SU-DHL-6 (cell line): Measurements from ENCODE around the gene PADI2.

Source experiments
- H2AFZ ChIP-seq: fragments of 200-600 bp; sonication (generic); 2 replicates; pipeline ENCODE4 v1.6.1; 2014; ENCODE audit warnings: low read depth, mild to moderate bottlenecking, moderate library complexity, mixed read lengths, antibody characterized with exemption, low read length; ENCODE audit not compliant: severe bottlenecking
- H3F3A ChIP-seq: fragments of 200-600 bp; shearing (Covaris generic); 2 replicates; pipeline ENCODE4 v1.6.0; 2016; ENCODE audit warnings: antibody characterized with exemption, mild to moderate bottlenecking; ENCODE audit not compliant: insufficient read depth
- H3K27ac ChIP-seq: fragments of 200-600 bp; sonication (generic); 2 replicates; pipeline ENCODE4 v1.5.1; 2016; ENCODE audit warnings: low read depth, mild to moderate bottlenecking, low read length, moderate library complexity, mixed read lengths
- H3K27me3 ChIP-seq: fragments of 200-600 bp; sonication (generic), shearing (Covaris generic); 2 replicates; pipeline ENCODE4 v1.6.0; 2014; ENCODE audit warnings: mild to moderate bottlenecking, low read length
- H3K36me3 ChIP-seq: fragments of 200-600 bp; sonication (generic); 2 replicates; pipeline ENCODE4 v1.6.1; 2014; ENCODE audit warnings: mild to moderate bottlenecking, low read length, mixed read lengths
- H3K4me2 ChIP-seq: fragments of 300-600, 200-600 bp; shearing (Covaris generic), sonication (generic); 2 replicates; pipeline ENCODE4 v1.6.0; 2014; ENCODE audit warnings: low read length, low read depth, mild to moderate bottlenecking; ENCODE audit not compliant: poor library complexity, severe bottlenecking
- H3K4me3 ChIP-seq: fragments of 200-600 bp; sonication (generic); 2 replicates; pipeline ENCODE4 v1.5.1; 2014; ENCODE audit warnings: antibody characterized with exemption, low read length, mild to moderate bottlenecking, mixed read lengths; ENCODE audit not compliant: insufficient read depth, poor library complexity, severe bottlenecking
- H3K79me2 ChIP-seq: fragments of 200-600 bp; sonication (generic); 2 replicates; pipeline ENCODE4 v1.6.1; 2014; ENCODE audit warnings: mild to moderate bottlenecking, low read length, moderate library complexity; ENCODE audit not compliant: insufficient read depth
- H3K9ac ChIP-seq: fragments of 200-600 bp; sonication (generic); 2 replicates; pipeline ENCODE4 v1.7.0; 2014; ENCODE audit warnings: mild to moderate bottlenecking, low read length
- H3K9me2 ChIP-seq: fragments of 200-600 bp; sonication (generic); replicated peaks from 2 replicates; pipeline ENCODE4 v1.6.1; 2014; ENCODE audit warnings: low read length; ENCODE audit not compliant: insufficient read depth
- H3K9me3 ChIP-seq: fragments of 200-600 bp; sonication (generic); 2 replicates; pipeline ENCODE4 v1.6.1; 2014; ENCODE audit warnings: low read length, mixed read lengths; ENCODE audit not compliant: insufficient read depth
- H4K20me1 ChIP-seq: fragments of 200-600 bp; sonication (generic); 2 replicates; pipeline ENCODE4 v1.6.1; 2014; ENCODE audit warnings: low read depth, mild to moderate bottlenecking, antibody characterized with exemption, low read length, moderate library complexity, mixed read lengths
- EZH2phosphoT487 ChIP-seq: fragments of 200-600 bp; sonication (generic), shearing (Covaris generic); conservative IDR thresholded peaks from 2 replicates; pipeline ENCODE4 v1.6.1; 2018; ENCODE audit warnings: mild to moderate bottlenecking, antibody characterized with exemption, low read length, moderate library complexity, mixed read lengths
- TF ChIP-seq, protein P1 (sequence below): fragments of 200-600 bp; sonication (generic); IDR thresholded peaks from one replicate; pipeline ENCODE4 v1.5.1; 2017; ENCODE audit warnings: antibody characterized with exemption, mild to moderate bottlenecking, low read length, moderate library complexity; ENCODE audit not compliant: insufficient read depth, poor library complexity, severe bottlenecking

The PADI2 gene

DNA sequence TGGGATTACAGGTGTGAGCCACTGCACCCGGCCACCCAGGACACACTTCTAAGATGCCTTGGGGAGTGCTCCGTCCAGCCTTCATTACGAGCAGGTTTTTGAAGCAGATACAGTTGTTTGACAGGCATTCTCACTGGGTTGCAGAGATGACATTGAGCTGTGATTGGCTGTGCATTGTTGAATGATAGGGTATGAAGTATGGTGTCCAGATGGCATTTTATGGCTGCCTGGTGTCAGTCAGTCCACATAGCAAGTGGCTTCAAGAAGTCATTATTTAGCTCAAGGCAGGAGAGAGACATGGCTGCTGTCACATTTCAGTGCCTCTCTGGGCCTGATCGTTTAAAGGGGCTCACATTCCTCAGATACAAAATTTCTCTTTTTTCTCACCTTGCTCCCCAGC is 14.8 kb upstream of the PADI2 start:
- Histone ChIP-seq H3K27ac (no peak overlapping the region), H3K79me2 (no peaks in the 10 kb centered on the region), H3K9me3 (no peaks in the 10 kb centered on the region), H3K4me2 (no peak overlapping the region), H4K20me1 (no peaks in the 10 kb centered on the region), H3K27me3 (no peaks in the 10 kb centered on the region; the same call in 1 of the 2 replicates), H3K4me3 (no peak overlapping the region), H3F3A (no peaks in the 10 kb centered on the region), H2AFZ (no peak overlapping the region), H3K9me2 (no peaks in the 10 kb centered on the region), H3K36me3 (no peaks in the 10 kb centered on the region), H3K9ac (no peak overlapping the region)
- TF ChIP-seq, protein P1, sequence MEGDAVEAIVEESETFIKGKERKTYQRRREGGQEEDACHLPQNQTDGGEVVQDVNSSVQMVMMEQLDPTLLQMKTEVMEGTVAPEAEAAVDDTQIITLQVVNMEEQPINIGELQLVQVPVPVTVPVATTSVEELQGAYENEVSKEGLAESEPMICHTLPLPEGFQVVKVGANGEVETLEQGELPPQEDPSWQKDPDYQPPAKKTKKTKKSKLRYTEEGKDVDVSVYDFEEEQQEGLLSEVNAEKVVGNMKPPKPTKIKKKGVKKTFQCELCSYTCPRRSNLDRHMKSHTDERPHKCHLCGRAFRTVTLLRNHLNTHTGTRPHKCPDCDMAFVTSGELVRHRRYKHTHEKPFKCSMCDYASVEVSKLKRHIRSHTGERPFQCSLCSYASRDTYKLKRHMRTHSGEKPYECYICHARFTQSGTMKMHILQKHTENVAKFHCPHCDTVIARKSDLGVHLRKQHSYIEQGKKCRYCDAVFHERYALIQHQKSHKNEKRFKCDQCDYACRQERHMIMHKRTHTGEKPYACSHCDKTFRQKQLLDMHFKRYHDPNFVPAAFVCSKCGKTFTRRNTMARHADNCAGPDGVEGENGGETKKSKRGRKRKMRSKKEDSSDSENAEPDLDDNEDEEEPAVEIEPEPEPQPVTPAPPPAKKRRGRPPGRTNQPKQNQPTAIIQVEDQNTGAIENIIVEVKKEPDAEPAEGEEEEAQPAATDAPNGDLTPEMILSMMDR: no peak
- TF ChIP-seq EZH2phosphoT487: no peak

DNA sequence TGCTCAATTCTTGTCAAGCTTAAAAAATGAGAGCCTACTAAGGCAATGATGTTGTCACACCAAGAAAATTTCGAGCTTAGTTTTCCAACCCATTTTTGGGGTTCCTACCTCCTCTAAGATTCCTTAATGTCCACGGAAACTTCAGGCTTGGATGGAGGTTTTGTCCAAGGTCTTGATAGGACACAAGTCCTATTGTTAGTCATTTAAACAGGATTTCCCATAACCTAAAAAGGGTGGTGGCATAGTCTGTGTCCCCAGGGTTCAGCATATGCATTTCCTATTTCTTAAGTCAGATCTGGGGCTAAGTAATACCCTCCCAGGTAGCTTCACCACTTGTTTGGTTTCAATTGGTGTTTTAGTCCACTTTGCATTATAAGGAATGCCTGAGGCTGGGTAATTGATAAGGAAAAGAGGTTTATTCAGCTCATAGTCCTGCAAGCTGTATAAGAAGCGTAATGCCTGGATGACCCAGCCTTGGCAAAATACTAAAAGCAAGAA is 10.9 kb upstream of the PADI2 start:
- Histone ChIP-seq H4K20me1 (no peaks in the 10 kb centered on the region), H3F3A (no peaks in the 10 kb centered on the region), H3K27me3 (no peaks in the 10 kb centered on the region; the same call in 1 of the 2 replicates), H2AFZ (no peak overlapping the region), H3K79me2 (no peaks in the 10 kb centered on the region), H3K9me2 (no peaks in the 10 kb centered on the region), H3K9ac (no peak overlapping the region), H3K9me3 (no peaks in the 10 kb centered on the region), H3K4me2 (no peak overlapping the region), H3K36me3 (no peaks in the 10 kb centered on the region), H3K4me3 (no peak overlapping the region), H3K27ac (no peak overlapping the region)
- TF ChIP-seq EZH2phosphoT487: no peak
- TF ChIP-seq, protein P1: no peak

DNA sequence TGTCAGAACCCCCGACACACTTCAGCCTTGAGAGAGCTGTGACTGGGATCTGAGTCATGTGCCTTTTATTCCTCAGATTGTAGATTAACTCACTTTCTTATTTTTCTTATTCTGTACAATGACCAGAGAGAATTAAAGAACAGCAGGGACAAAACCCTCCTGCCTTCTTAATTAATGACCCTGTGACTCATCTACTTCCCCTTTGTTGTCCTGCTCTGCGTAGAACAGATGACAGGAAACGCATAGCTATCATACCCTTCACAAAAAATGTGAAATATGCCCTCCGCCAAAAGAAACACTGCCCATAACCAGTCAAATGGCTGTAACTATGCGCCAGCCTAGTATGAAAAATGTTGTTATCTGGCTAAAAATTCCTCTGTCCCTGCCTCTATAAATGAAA is 9.1 kb upstream of the PADI2 start:
- no peaks in the 10 kb centered on the region for H3K9me3 ChIP-seq
- no peaks in the 10 kb centered on the region for H3K9me2 ChIP-seq
- TF ChIP-seq, protein P1: no peak
- no peak for TF ChIP-seq EZH2phosphoT487
- no peaks in the 10 kb centered on the region for H3K36me3 ChIP-seq
- H3K79me2 ChIP-seq: no peaks in the 10 kb centered on the region
- H2AFZ ChIP-seq: no peak overlapping the region
- H3K4me2 ChIP-seq: no peak overlapping the region
- H3K27me3 ChIP-seq: no peaks in the 10 kb centered on the region; the same call in 1 of the 2 replicates
- no peak overlapping the region for H3K4me3 ChIP-seq
- no peaks in the 10 kb centered on the region for H3F3A ChIP-seq
- H3K9ac ChIP-seq: no peak overlapping the region
- H4K20me1 ChIP-seq: no peaks in the 10 kb centered on the region
- H3K27ac ChIP-seq: no peak overlapping the region
